Stimulated activated CD4-positive, alpha-beta T cell treated with anti-CD3 and anti-CD28 coated beads, Interleukin-4, amount 100 ng/mL, for 4 hours (primary cell): Measurements from ENCODE around the gene SARS2.
"Not testable (repeated sequence)": the region's sequence is repeated elsewhere in the genome, so short reads cannot be mapped to it uniquely, and the experiment has no call there.

Experiments
- DNase-seq, 2 experiments: peaks; one replicate each; pipeline ENCODE4 v3.0.0-alpha.2; 2020

SARS2 gene

GRCh38 chr19:38946229-38947010, 15.9 kb upstream of the SARS2 start:
- DNase-seq: no peak

DNA sequence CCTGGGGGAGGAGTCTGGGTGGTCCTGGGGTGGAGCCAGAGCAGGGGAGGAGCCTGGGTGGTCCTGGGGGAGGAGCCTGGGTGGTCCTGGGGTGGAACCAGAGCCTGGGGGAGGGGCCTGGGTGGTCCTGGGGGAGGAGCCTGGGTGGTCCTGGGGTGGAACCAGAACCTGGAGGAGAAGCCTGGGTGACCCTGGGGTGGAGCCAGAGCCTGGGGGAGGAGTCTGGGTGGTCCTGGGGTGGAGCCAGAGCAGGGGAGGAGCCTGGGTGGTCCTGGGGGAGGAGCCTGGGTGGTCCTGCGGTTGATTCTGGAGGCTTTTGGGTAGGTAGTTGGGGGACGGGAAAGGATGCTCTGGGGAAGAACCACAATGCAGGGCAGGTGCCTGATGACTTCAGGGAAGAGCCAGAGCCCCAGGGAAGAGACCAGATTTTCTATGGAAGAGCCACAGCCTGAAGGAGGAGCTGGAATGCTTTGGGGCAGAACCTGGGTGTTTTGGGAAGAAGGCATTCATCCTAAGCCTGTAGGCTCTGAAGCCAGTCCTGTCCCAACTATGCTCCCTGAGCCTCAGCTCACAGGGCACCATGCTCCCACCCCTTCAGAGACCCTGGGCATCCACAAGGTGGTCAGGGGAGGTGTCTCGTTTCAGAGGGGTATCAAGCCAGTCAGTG, 15.1 kb upstream of the SARS2 start:
- DNase-seq: no peak

DNA sequence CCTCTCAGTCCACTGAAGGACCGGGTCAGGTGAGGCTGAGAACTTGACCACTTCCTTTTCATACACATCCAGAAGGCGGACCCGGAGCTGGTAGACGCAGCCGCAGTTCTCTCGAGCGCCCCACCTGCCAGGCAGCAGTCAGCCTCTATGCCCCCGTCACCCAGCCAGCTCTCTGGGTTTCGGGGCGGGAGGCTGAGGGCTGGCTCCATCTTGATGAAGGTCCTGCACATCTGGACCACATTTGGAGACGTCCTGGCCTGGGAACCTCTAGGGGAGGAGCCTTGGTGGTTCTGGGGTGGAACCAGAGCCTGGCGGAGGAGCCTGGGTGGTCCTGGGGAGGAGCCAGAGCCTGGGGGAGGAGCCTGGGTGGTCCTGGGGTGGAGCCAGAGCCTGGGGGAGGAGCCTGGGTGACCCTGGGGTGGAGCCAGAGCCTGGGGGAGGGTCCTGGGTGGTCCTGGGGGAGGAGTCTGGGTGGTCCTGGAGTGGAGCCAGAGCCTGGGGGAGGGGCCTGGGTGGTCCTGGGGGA, 14.5 kb upstream of the SARS2 start:
- DNase-seq: no peak

GRCh38 chr19:38942471-38943181, 12.1 kb upstream of the SARS2 start:
- no peak for DNase-seq

DNA sequence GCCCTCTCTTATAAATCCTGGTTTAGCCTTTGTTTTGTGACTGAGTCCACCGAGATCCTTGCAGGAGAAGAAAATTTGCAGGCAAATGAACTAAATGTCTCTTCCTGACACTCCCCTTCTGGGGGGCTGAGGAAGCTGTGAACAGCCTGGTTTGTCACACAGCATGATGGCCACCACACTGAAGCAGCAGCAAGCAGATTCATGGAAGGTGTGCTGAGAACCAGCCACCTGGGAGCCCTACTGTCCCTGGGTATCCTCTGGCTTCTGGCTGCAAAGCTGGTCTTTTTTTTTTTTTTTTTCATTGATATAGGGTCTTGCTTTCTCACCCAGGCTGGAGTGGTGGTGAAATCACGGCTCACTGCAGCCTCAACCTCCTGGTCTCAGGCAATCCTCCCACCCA, 11.4 kb upstream of the SARS2 start:
- DNase-seq: no peak

DNA sequence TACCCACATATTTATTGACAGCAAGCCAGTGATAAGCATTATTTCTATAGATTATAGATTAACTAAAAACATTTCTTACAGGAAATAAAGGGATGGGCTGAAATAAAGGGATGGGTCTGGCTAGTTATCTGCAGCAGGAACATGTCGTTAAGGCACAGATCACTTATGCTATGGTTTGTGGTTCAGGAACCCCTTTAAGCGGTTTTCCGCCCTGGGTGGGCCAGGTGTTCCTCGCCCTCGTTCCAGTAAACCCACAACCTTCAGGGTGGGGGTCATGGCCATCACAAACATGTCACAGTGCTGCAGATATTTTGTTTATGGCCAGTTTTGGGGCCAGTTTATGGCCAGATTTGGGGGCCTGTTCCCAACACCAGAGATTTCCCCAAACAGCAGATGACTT, 10.9 kb upstream of the SARS2 start:
- DNase-seq: not testable (repeated sequence)

- DNase-seq: no peak
These were observed 9.4 kb upstream of the SARS2 start for GRCh38 chr19:38939957-38940356.

DNA sequence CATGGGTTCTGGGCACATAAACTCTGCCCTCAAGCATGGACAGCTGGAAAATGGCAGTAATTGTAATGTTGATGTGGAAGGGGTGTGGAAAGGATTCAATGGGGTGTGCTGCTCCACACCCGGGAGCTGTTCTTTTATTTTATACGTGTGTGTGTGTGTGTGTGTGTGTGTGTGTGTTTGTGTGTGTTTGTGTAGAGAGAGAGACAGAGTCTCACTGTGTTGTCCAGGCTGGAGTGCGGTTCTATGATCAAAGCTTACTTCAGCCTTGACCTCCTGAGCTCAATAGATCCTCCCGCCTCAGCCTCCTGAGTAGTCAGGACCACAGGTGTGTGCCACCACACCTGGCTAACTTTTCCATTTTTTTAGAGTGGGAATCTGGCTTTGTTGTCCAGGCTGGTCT, 3.0 kb upstream of the SARS2 start:
- DNase-seq: no peak

- peak in 1 of 2 experiments; percentile 31 for DNase-seq
These were observed 2.0 kb upstream of the SARS2 start for GRCh38 chr19:38932425-38933179.

DNA sequence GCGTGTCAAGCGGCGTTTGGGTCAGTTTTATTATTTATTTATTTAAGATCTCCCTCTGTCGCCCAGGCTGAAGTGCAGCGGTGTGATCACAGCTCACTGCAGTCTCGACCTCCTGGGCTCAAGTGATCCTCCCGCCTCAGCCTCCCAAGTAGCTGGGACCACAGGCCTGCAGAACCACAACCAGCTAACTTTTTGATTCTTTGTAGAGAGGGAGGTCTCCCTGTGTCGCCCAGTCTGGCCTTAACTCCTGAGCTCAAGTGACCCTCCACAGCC, 894 bp upstream of the SARS2 start:
- no peak for DNase-seq

- peak; percentile 95 to 99 for DNase-seq
These were observed 385 bp upstream of the SARS2 start, which contains the start of gene MRPS12 for GRCh38 chr19:38930776-38931520. TSS of gene MRPS12 (plus strand) at chr19:38930944. CDS start at chr19:38931295, 351 bp downstream.

DNA sequence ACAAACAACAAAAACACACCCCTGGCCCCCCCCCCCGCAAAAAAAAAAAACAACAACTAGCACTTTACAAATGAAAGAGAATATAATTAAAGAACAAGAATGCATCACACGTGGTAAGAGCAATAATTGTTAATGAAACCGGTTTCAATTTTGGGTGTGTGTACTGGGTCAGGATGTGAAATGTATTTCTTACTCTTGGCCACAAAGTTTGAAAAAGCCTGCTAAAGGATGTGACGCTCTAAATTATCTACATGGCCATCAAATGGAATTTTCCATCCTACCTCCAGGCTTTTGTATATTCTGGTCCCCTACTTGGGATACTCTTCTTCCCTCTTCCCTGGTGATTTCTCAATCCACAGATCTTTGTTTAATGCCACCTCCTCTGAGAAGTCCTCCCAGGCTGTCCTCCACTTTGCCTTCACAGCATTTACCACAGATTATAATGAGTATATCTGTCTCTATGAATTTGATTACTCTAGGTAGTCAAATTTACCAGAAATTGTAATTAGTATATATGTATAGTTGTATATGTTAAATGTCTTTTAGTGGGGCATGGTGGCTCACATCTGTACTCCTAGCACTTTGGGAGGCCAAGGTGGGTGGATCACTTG, 2.1 kb downstream of the SARS2 start:
- no peak for DNase-seq

- DNase-seq: no peak
These were observed 6.2 kb downstream of the SARS2 start for GRCh38 chr19:38924388-38924787.

- DNase-seq: no peak
These were observed 8.1 kb downstream of the SARS2 start for GRCh38 chr19:38922482-38922881.

GRCh38 chr19:38921420-38922274, 8.9 kb downstream of the SARS2 start:
- no peak for DNase-seq

DNA sequence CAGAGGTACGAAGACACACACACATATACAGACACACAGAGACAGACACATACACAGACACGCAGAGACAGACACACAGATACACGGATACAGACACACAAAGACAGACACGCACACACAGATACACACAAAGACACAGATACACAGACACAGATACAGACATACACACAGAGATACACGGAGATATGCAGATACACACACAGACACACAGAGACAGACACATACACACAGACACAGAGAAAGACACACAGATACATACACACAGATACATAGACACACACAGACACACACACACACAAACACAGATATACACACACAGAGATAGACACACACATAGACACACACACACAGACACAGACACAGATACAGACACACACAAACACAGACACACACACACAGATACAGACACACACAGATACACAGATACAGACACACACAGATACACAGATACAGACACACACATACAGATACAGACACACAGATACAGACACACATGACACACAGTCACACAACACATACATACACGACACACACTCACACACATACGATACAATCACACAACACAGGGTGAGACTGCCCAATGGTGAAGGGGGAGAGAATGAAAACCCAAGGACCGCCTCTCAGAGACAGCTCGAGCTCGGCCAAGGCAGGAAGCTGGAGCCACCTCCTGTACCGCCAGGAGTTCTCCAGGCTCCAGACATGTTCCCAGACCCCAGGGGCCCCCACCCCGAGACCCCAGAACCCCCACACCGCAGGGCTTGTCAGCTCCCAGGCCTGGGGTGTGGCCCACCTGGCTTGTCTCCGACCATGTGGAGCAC, 9.8 kb downstream of the SARS2 start:
- no peak for DNase-seq

DNA sequence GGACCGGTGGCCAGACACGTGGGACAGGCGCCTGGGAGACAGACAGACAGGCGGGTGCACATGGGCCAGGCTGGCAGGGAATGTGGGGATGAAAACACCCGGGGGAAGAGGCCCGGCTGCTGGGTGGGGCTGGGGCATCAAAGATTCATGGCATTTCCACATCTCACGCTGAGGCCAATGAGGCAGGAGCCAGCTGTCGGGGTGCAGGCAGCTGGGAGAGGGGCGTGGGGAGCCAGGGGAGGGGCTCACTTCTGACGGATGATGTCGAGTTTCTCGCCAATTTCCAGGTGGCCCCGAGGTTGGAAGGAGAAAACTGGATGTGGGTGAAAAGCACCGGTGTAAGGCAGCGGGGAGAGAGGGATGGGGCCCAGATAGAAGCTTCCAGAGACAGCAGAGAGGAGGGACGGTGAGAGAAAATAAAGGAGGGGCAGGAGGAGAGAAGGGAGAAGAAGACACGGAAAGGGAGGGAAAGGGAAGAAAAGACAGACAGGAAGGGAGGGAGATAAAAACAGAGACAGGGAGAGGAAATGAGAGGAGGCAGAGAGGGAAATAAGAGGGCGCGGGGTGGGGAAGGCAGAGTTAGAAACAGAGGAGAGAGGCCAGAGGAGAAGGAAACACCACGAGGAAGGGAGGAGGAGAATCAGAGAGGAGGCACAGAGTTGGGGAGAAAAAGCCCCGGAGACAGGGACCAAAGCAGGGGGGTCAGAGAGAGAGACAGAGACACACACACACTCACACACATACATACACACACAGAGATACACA, 10.5 kb downstream of the SARS2 start:
- DNase-seq: no peak

- no peak for DNase-seq
These were observed 12.0 kb downstream of the SARS2 start for GRCh38 chr19:38918526-38918925.

- no peak for DNase-seq
These were observed 12.6 kb downstream of the SARS2 start for GRCh38 chr19:38917921-38918491.
